Hepatocyte (in vitro differentiated cells): Measurements from ENCODE around the gene PGP. TPM values are rescaled to one million over a fixed set of nuclear protein-coding genes. Genes with fewer than 3 reads are reported as not detected.

ENCODE experiments used
- DNase-seq: peaks from one replicate; pipeline ENCODE4 v3.0.0-alpha.2; 2016; ENCODE audit warnings: low spot score
- H2AFZ ChIP-seq: fragments of 200-600 bp; sonication (generic); 2 replicates; pipeline ENCODE4 v1.6.0; 2016; ENCODE audit warnings: antibody characterized with exemption, mild to moderate bottlenecking
- H3K27ac ChIP-seq: fragments of 200-600 bp; sonication (generic); 2 replicates; pipeline ENCODE4 v1.5.1; 2016; ENCODE audit warnings: mild to moderate bottlenecking
- H3K27me3 ChIP-seq: fragments of 200-600 bp; sonication (generic); 2 replicates; pipeline ENCODE4 v1.6.1; 2016
- H3K36me3 ChIP-seq: fragments of 200-600 bp; sonication (generic); replicated peaks from 2 replicates; pipeline ENCODE4 v1.5.1; 2016; ENCODE audit warnings: low read depth; ENCODE audit not compliant: insufficient read depth
- H3K4me1 ChIP-seq: fragments of 200-600 bp; sonication (generic); 2 replicates; pipeline ENCODE4 v1.5.1; 2016; ENCODE audit warnings: mild to moderate bottlenecking, moderate library complexity; ENCODE audit not compliant: insufficient read depth
- H3K4me2 ChIP-seq: fragments of 200-600 bp; sonication (generic); 2 replicates; pipeline ENCODE4 v1.6.0; 2016
- H3K4me3 ChIP-seq: fragments of 200-600 bp; sonication (generic); 2 replicates; pipeline ENCODE4 v1.5.1; 2016; ENCODE audit warnings: mild to moderate bottlenecking
- H3K79me2 ChIP-seq: fragments of 200-600 bp; sonication (generic); 2 replicates; pipeline ENCODE4 v1.6.0; 2017; ENCODE audit warnings: mild to moderate bottlenecking
- H3K9me2 ChIP-seq: fragments of 200-600 bp; sonication (generic); replicated peaks from 2 replicates; pipeline ENCODE4 v1.6.0; 2017; ENCODE audit warnings: mild to moderate bottlenecking; ENCODE audit not compliant: insufficient read depth
- H3K9me3 ChIP-seq: fragments of 200-600 bp; sonication (generic); 2 replicates; pipeline ENCODE4 v1.5.1; 2016; ENCODE audit warnings: low read depth, mild to moderate bottlenecking
- H4K20me1 ChIP-seq: fragments of 200-600 bp; sonication (generic); 2 replicates; pipeline ENCODE4 v1.6.0; 2016; ENCODE audit warnings: mild to moderate bottlenecking; ENCODE audit not compliant: insufficient read depth, poor library complexity, severe bottlenecking
- CTCF ChIP-seq: fragments of 200-600 bp; sonication (generic); IDR thresholded peaks from 2 replicates; pipeline ENCODE4 v1.5.1; 2016; ENCODE audit warnings: antibody characterized with exemption, mild to moderate bottlenecking; ENCODE audit not compliant: poor library complexity
- EZH2 ChIP-seq: fragments of 200-600 bp; sonication (generic); IDR thresholded peaks from 2 replicates; pipeline ENCODE4 v1.6.1; 2016; ENCODE audit warnings: antibody characterized with exemption, mild to moderate bottlenecking, borderline replicate concordance
- EZH2phosphoT487 ChIP-seq: fragments of 200-600 bp; sonication (generic); IDR thresholded peaks from one replicate; pipeline ENCODE4 v1.6.1; 2018; ENCODE audit warnings: antibody characterized with exemption, mild to moderate bottlenecking, low read depth, moderate library complexity; ENCODE audit not compliant: unreplicated experiment, severe bottlenecking
- WGBS: methylation state at CpG from one replicate; pipeline ENCODE4 v1.1.6; 2016; ENCODE audit warnings: low lambda C conversion rate; ENCODE audit errors: missing lambda C conversion rate; 5-methylcytosine and 5-hydroxymethylcytosine counted together
- polyA plus RNA-seq: library from polyadenylated mRNA; unstranded; fragments of >200 nt; fragmentation: Nextera tagmentation; extraction: Ambion mirVana; gene quantifications from 2 replicates; pipeline ENCODE4 v1.2.1, GENCODE V29; 2016
- total RNA-seq: library from RNA; depleted of rRNA; stranded (reverse); fragments of >200 nt; gene quantifications from 2 replicates; pipeline ENCODE4 v1.2.3, GENCODE V29; 2014

The PGP gene
- total and polyA plus RNA-seq, 2 experiments from 2014 or later = 20.6 to 38.0 TPM

GRCh38 chr16:2251296-2252111, 36.9 kb upstream of the PGP start, which contains the start of gene ECI1:
TSS of gene ECI1 (minus strand) at chr16:2251587. CDS start at chr16:2251566, 21 bp downstream.
- no peaks in the 10 kb centered on the region for H3K9me3 ChIP-seq

GRCh38 chr16:2250652-2251295, 36.1 kb upstream of the PGP start:
- H3K9me2 ChIP-seq = no peaks in the 10 kb centered on the region
- H2AFZ ChIP-seq = peak overlapping the region; percentile 66
- no peaks in the 10 kb centered on the region for H3K9me3 ChIP-seq
- H3K36me3 ChIP-seq = no peaks in the 10 kb centered on the region
- no peak for DNase-seq
- peaks cover 41% of the 10 kb centered on the region for H3K79me2 ChIP-seq
- H4K20me1 ChIP-seq = no peaks in the 10 kb centered on the region
- peak overlapping the region; percentile 91 for H3K27ac ChIP-seq
- H3K27me3 ChIP-seq = no peaks in the 10 kb centered on the region
- H3K4me1 ChIP-seq = peaks cover 14% of the 10 kb centered on the region
- 8% methylated on average over 25 of the region's 35 CpGs for WGBS
- H3K4me3 ChIP-seq = peak overlapping the region; percentile 66
- TF ChIP-seq CTCF = no peak
- no peak for TF ChIP-seq EZH2phosphoT487
- no peak for TF ChIP-seq EZH2
- peak overlapping the region; percentile 83 for H3K4me2 ChIP-seq

More at GRCh38 chr16:2251296-2252111, 36.9 kb upstream of the PGP start, which contains the start of gene ECI1:
- Histone ChIP-seq H3K4me2 (peak within 1 kb of the TSS; percentile 83), H3K79me2 (peaks cover 41% of the 10 kb centered on the region), H3K4me3 (peak within 1 kb of the TSS; percentile 66), H3K4me1 (peaks cover 14% of the 10 kb centered on the region), H3K27me3 (no peaks in the 10 kb centered on the region), H3K27ac (peak within 1 kb of the TSS; percentile 91), H3K36me3 (no peaks in the 10 kb centered on the region), H4K20me1 (no peaks in the 10 kb centered on the region), H3K9me2 (no peaks in the 10 kb centered on the region), H2AFZ (peak within 1 kb of the TSS; percentile 66)
- DNase-seq = peak; percentile 98
- TF ChIP-seq CTCF (peak; percentile 70), EZH2phosphoT487 (no peak), EZH2 (no peak)
- WGBS = 4% methylated on average over 63 of the region's 88 CpGs

GRCh38 chr16:2246301-2246885, 31.8 kb upstream of the PGP start:
- Histone ChIP-seq H4K20me1 (no peaks in the 10 kb centered on the region), H3K4me1 (peaks cover 8% of the 10 kb centered on the region), H3K79me2 (peaks cover 36% of the 10 kb centered on the region), H3K9me3 (no peaks in the 10 kb centered on the region), H3K4me3 (no peak overlapping the region), H3K4me2 (no peak overlapping the region), H3K27ac (no peak overlapping the region), H3K9me2 (no peaks in the 10 kb centered on the region), H3K27me3 (no peaks in the 10 kb centered on the region), H3K36me3 (no peaks in the 10 kb centered on the region), H2AFZ (no peak overlapping the region)
- DNase-seq = no peak
- 96% methylated on average over 18 of the region's 18 CpGs for WGBS
- TF ChIP-seq EZH2 = no peak
- no peak for TF ChIP-seq EZH2phosphoT487
- TF ChIP-seq CTCF = no peak
